HepG2 (cell line): ENCODE measurements around the gene SPDYE6. TPM values are rescaled to one million over a fixed set of nuclear protein-coding genes. Genes with fewer than 3 reads are reported as not detected.

Source experiments
- GATAD1 ChIP-seq: IDR thresholded peaks from 2 replicates; pipeline ENCODE4 v1.6.1; 2016; ENCODE audit warnings: missing genetic modification reagents, missing compliant biosample characterization
- HNF4G ChIP-seq, 2 experiments: sonication (generic) in 1 of 2; formaldehyde crosslinking in 1 of 2; IDR thresholded peaks; 2 replicates each; pipeline versions ENCODE4 v1.4.0 to v1.6.1; 2011 to 2020; ENCODE audit warnings: borderline replicate concordance in 2 of 2, low read depth in 2 of 2, mild to moderate bottlenecking in 2 of 2, low read length in 1 of 2, missing genetic modification reagents in 1 of 2, moderate library complexity in 1 of 2
- HOXD1 ChIP-seq: sonication (generic); formaldehyde crosslinking; IDR thresholded peaks from 2 replicates; pipeline ENCODE4 v1.5.0; 2020; ENCODE audit warnings: missing genetic modification reagents
- JARID2 ChIP-seq: sonication (generic); formaldehyde crosslinking; IDR thresholded peaks from 2 replicates; pipeline ENCODE4 v1.8.1; 2023; ENCODE audit warnings: missing genetic modification reagents, inconsistent platforms; ENCODE audit not compliant: insufficient replicate concordance
- RBAK ChIP-seq: sonication (generic); formaldehyde crosslinking; IDR thresholded peaks from 2 replicates; pipeline ENCODE4 v1.5.1; 2020; ENCODE audit warnings: mild to moderate bottlenecking, missing genetic modification reagents
- ZFP62 ChIP-seq: sonication (generic); formaldehyde crosslinking; IDR thresholded peaks from 2 replicates; pipeline ENCODE4 v1.4.0; 2020; ENCODE audit warnings: missing genetic modification reagents
- ZNF121 ChIP-seq: sonication (generic); formaldehyde crosslinking; IDR thresholded peaks from 2 replicates; pipeline ENCODE4 v1.5.0; 2020; ENCODE audit warnings: mild to moderate bottlenecking, missing genetic modification reagents
- ZNF230 ChIP-seq: sonication (generic); formaldehyde crosslinking; IDR thresholded peaks from 2 replicates; pipeline ENCODE4 v1.4.0; 2020; ENCODE audit warnings: mild to moderate bottlenecking, missing genetic modification reagents
- ZNF282 ChIP-seq: fragments of 450-650 bp; IDR thresholded peaks from 2 replicates; pipeline ENCODE4 v1.6.1; 2018; ENCODE audit not compliant: partially characterized antibody
- ZNF354B ChIP-seq: sonication (generic); formaldehyde crosslinking; IDR thresholded peaks from 2 replicates; pipeline ENCODE4 v1.8.0; 2022; ENCODE audit warnings: mild to moderate bottlenecking, missing genetic modification reagents
- ZNF607 ChIP-seq: sonication (generic); formaldehyde crosslinking; IDR thresholded peaks from 2 replicates; pipeline ENCODE4 v1.5.1; 2020; ENCODE audit warnings: missing genetic modification reagents, mild to moderate bottlenecking, borderline replicate concordance
- ZNF710 ChIP-seq: sonication (generic); formaldehyde crosslinking; IDR thresholded peaks from 2 replicates; pipeline ENCODE4 v1.5.0; 2020; ENCODE audit warnings: mild to moderate bottlenecking, missing genetic modification reagents, borderline replicate concordance
- ZNF775 ChIP-seq: sonication (generic); formaldehyde crosslinking; IDR thresholded peaks from 2 replicates; pipeline ENCODE4 v1.4.0; 2020; ENCODE audit warnings: missing genetic modification reagents, mild to moderate bottlenecking, moderate library complexity, borderline replicate concordance
- polyA plus RNA-seq, 8 experiments: library from polyadenylated mRNA; depleted of rRNA in 3 of 8; stranded (reverse) in 7 of 8; unstranded in 1 of 8; fragments of >200 nt; fragmentation: Illumina TruSeq in 4 of 8; extraction: Trizol in 4 of 8; gene quantifications; 2 replicates each; pipeline versions ENCODE4 v1.2.1 to v1.2.3, GENCODE V29; 2011 to 2016; ENCODE audit warnings: low read depth in 4 of 8, missing spikeins in 1 of 8, mixed read lengths in 1 of 8; ENCODE audit not compliant: insufficient read depth in 1 of 8
- total RNA-seq, 5 experiments: library from RNA; depleted of rRNA; stranded (reverse); fragments of >200 nt; fragmentation: Illumina TruSeq; extraction: Trizol; gene quantifications; 2 replicates each; pipeline ENCODE4 v1.2.3, GENCODE V29; 2016; ENCODE audit warnings: low read depth in 1 of 5
- TF ChIP-seq, protein P1 (sequence below): sonication (generic); formaldehyde crosslinking; IDR thresholded peaks from 2 replicates; pipeline ENCODE4 v1.5.1; 2020; ENCODE audit warnings: mild to moderate bottlenecking, missing genetic modification reagents, moderate library complexity
- TF ChIP-seq, protein P2 (sequence below): sonication (generic); formaldehyde crosslinking; IDR thresholded peaks from 2 replicates; pipeline ENCODE4 v1.4.0; 2020; ENCODE audit warnings: missing genetic modification reagents, borderline replicate concordance

Gene SPDYE6
- total and polyA plus RNA-seq, 2 of the 13 experiments (the other 11 are each of a cell fraction or from before 2014, with no cell fraction given) = 0.07 TPM; not detected in 1

GRCh38 chr7:102395873-102396709 is 39.8 kb upstream of the SPDYE6 start, which contains the start of gene PRKRIP1 (continued):
- TF ChIP-seq ZFP62 (CRISPR knock-in tag) (no peak), HNF4G (IDR thresholded peaks at IDR 0.05; ENCODE audit: borderline replicate concordance, low read depth, low read length) (no peak), HNF4G (CRISPR knock-in tag; IDR thresholded peaks at IDR 0.05; ENCODE audit: borderline replicate concordance, low read depth) (peak; percentile 17; the same call in 1 of the 2 replicates), ZNF282 (no peak), ZNF710 (CRISPR knock-in tag) (no peak), ZNF121 (CRISPR knock-in tag) (no peak), ZNF230 (peak; percentile 39; the same call in 1 of the 2 replicates), ZNF775 (CRISPR knock-in tag) (0 out of 2 replicates have a peak, but pooled peaks have one; percentile 68), GATAD1 (CRISPR knock-in tag) (peak; percentile 93), JARID2 (no peak), ZNF354B (CRISPR knock-in tag) (no peak), HOXD1 (CRISPR knock-in tag) (no peak), RBAK (CRISPR knock-in tag) (no peak), ZNF607 (CRISPR knock-in tag) (peak; percentile 89)
- TF ChIP-seq, protein P1, sequence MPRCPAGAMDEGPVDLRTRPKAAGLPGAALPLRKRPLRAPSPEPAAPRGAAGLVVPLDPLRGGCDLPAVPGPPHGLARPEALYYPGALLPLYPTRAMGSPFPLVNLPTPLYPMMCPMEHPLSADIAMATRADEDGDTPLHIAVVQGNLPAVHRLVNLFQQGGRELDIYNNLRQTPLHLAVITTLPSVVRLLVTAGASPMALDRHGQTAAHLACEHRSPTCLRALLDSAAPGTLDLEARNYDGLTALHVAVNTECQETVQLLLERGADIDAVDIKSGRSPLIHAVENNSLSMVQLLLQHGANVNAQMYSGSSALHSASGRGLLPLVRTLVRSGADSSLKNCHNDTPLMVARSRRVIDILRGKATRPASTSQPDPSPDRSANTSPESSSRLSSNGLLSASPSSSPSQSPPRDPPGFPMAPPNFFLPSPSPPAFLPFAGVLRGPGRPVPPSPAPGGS = peak; percentile 66; the same call in 1 of the 2 replicates
- TF ChIP-seq, protein P2, sequence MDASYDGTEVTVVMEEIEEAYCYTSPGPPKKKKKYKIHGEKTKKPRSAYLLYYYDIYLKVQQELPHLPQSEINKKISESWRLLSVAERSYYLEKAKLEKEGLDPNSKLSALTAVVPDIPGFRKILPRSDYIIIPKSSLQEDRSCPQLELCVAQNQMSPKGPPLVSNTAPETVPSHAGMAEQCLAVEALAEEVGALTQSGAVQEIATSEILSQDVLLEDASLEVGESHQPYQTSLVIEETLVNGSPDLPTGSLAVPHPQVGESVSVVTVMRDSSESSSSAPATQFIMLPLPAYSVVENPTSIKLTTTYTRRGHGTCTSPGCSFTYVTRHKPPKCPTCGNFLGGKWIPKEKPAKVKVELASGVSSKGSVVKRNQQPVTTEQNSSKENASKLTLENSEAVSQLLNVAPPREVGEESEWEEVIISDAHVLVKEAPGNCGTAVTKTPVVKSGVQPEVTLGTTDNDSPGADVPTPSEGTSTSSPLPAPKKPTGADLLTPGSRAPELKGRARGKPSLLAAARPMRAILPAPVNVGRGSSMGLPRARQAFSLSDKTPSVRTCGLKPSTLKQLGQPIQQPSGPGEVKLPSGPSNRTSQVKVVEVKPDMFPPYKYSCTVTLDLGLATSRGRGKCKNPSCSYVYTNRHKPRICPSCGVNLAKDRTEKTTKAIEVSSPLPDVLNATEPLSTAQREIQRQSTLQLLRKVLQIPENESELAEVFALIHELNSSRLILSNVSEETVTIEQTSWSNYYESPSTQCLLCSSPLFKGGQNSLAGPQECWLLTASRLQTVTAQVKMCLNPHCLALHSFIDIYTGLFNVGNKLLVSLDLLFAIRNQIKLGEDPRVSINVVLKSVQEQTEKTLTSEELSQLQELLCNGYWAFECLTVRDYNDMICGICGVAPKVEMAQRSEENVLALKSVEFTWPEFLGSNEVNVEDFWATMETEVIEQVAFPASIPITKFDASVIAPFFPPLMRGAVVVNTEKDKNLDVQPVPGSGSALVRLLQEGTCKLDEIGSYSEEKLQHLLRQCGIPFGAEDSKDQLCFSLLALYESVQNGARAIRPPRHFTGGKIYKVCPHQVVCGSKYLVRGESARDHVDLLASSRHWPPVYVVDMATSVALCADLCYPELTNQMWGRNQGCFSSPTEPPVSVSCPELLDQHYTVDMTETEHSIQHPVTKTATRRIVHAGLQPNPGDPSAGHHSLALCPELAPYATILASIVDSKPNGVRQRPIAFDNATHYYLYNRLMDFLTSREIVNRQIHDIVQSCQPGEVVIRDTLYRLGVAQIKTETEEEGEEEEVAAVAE = no peak
